NCI-H748 (cell line): ENCODE measurements around the gene ITCH.
A peak's percentile ranks its signal among the peaks of the same experiment; 100 is the strongest.

ENCODE experiments used
- DNase-seq: peaks from one replicate; lab custom pipeline; 2025; ENCODE audit not compliant: unreplicated experiment; lab: John Stamatoyannopoulos, UW

The ITCH gene

DNA sequence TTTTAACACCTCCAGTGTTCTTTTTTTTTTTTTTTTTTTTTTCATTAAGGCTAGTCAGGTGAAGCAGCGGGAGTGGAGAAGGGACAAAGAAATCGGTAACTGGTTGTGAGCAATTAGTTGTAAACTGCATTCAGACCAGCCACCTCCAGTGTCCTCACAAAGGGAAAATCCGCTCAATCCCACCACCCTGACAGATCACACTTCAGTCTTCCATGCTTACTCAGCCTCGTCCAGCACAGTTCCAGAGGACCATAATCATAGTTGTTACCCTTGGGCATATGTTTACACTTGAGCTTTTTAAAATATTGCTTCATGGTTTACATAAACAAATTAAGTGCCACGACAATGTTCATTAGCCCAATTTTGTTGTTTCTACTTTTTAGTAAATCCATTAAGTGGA is 163.4 kb downstream of the ITCH start:
- no peak for DNase-seq

DNA sequence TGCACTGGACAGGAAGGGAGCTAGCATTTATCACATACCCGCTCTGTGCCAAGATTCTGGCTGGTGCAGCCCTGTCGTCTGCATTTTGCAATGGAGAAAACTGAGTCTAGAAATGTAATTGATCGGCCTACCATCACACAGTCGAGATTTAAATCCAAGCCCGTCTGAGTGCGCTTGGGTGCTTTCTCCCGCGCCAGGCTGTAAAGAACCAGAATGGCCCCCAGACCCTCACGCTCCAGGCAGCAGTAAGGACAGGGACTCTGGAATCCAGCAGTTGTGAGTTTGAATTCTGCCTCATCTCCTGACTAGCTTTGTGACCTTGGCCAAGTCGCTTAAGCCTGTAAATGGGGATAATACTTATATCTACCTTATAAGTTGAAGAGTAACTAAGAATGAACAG is 163.9 kb downstream of the ITCH start:
- no peak for DNase-seq

DNA sequence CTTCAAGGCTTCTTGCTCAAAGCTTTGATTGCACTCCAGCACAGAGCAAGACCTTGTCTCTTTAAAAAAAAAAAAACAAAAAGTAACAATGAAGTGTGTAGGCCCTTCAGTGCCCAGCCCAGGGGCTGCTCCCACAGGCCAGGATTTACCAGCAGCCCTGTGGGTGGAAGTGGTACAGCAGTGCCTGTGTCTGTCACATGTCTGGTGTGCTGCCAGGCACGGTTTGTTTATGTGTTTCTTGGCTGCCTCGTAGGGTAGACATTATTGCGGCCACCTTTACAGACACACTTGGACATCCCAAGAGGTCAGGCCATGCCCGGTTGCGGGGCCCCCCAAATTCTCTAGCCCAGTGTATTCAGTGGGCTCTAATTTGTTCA is 165.8 kb downstream of the ITCH start:
- no peak for DNase-seq

DNA sequence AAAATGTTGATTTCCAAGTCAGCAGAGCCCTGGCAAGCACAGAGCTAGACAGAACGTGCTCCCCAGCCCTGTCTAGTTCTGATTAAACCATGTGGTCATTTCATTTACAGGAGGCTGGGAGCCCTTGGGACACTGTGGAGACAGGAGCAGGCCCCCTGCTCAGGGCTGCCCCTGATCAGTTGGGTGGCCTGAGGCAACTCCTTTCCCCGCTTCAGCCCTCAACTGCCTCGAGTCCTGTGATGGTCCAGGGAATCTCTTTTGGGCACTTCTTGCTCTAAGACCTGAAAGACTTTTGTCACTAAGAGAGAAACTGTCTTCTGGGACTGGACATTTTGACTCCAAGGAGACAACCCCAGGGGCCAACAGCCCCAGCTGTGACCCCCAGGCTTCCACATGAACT is 166.7 kb downstream of the ITCH start:
- DNase-seq = no peak

DNA sequence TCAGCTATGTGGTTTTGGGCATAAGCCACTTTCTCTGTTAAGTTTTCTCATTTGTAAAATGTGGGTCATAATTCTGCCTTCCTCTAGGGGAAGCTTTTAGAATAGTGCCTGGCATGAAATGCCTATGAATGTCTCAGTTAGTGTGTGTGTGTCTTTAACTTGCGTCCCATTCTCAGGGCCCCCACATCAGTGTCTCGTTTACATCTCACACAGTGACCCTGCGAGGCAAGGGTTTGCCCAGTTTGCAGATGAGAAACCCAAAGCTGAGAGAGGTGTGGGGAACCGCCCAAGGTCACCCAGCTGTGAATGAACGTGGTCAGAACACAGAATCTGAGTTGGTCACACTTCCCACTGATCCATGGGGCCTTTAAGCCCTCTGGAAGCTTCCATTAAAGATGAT is 167.3 kb downstream of the ITCH start:
- DNase-seq = no peak

DNA sequence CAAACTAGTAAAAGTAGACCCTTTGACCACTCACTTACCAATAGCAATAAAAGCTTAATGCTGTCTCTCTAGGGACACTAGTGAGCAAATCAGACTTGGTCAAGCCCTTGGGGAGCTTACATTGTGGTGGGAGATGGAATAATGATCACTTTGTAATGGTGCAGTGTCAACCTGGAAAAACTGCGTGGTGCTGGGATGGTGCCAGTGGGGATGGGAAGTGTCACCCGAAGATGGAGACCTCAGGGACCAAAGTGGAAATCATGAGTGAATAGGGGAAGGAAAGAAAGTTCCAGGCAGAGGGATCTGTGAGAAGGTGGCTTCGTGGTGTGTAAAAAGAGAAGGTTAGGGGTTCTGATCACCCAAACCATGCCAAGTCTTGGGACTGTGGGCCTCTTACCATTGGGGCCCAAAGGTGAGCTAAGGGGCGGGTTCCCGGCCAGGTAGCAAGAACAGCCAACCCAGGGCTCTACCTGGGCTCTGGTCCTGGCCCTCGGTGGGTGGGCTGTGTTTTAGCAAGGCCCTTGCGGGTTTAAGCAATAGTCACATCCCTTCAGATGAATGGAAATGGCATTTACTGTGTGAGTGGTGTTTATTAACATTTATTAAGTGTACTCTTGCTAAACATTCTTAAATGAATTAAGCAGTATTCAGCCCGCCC is 168.7 kb downstream of the ITCH start:
- DNase-seq = no peak

DNA sequence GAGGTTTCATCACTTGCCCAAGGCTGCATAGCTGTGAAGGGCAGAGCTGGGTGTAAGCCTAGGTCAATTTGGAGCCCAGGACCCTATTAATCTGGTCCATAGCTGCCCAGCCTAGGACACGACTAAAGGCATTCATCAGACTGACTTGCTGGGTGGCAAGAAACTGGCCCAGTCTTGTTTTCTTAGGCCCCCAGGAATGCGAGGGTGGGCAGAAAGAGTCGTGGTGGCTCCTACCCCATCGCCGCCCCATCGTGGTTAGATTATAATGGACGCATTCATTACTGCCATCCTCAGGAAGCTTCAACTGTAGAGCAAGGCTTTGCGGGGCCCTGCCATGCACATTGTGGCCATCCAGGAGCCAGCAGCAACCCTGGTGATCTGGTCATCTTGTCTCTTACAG is 169.2 kb downstream of the ITCH start:
- no peak for DNase-seq

DNA sequence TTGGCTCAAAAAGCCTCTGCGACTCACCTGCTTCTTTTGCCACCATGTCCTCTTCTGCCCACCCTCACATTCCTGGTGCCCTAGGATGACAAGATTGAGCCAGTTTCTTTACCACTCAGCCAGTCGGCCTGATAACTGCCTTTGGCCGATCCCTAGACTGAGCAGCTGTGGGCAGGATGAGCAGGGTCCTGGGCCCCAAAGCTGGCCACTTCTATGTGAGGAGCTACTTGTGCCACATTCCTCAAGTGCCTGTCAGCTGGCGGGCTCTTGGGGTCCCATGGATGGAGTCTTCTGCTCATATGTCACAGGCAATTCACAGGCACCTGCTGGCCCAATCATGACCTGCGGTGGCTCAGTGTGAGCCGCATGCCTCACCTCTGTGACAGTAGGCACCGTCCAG is 169.7 kb downstream of the ITCH start:
- DNase-seq = no peak

DNA sequence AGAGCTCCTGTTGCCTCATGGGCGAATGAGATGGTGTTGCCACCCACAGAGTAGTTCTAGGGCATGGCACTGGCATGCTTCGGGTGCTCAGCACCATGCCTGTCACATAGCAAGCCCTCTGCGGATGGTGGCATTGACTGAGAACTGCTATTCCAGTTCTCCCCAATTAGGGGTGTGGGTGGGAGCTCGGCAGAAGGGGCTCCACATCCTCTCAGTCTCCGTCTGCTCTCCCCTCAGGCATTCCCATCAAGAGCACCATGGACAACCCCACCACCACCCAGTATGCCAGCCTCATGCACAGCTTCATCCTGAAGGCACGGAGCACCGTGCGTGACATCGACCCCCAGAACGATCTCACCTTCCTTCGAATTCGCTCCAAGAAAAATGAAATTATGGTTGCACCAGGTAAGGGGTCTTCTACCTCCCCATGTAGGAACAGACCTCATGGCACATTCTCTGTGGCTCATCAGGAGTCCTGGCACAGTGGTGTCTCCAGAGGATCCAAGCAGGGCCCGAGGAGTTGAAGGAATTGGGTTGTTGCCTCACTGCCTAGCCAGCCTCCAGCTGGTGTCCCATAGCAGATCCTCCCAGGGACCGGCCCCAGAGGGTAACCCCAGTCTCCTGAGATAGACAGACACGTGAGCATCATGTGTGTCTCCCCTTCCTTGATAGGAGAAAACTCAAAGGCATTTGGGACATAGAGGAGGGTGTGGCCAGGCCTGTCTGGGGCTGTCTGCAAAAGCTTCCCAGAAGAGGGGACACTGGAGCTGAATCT is 171.5 kb downstream of the ITCH start:
- DNase-seq = no peak

DNA sequence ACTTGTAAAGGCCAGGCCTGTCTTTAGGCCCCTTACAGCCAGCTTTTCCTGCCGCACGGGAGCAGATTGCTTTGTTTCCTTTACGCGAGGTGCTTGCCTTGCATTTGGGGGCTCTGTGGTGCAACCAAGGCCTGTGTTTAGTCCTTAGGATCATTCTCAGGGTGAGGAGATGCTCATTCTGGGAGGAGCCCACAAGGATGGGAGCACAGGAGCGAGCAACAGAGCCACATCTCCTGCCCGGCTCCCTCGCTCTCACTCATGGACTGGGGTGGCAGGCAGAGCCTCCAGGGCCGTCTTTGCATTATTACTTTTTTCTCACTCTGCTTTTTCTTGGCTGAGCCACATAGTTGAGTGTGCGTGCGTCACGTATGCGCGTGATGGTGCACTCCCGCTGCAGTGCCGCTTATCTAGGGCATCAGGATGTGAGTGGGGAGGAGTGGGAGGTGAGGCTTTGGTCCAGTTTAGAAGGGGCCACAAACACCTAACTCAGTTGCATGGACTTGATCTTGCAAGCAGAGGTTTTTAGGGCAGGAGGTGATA is 172.3 kb downstream of the ITCH start:
- no peak for DNase-seq

DNA sequence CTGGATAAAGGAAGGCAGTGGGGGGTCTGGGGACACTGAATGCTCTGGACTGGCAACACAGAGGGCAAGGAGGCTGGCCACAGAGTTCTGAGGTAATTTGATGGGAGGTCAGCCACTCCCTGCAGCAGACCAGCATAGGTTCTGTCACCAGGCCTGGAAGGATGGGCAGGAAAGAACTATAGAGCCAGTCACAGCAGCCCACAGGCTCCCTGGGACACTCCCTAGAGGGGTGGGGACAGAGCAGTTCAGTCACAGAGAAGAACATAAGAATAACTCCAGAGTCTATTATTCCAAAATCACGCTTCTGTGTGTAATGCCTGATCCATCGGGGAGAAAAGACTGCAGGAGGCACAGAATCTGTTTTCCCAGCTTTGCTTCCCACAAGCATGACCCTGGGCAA is 172.8 kb downstream of the ITCH start:
- no peak for DNase-seq

DNA sequence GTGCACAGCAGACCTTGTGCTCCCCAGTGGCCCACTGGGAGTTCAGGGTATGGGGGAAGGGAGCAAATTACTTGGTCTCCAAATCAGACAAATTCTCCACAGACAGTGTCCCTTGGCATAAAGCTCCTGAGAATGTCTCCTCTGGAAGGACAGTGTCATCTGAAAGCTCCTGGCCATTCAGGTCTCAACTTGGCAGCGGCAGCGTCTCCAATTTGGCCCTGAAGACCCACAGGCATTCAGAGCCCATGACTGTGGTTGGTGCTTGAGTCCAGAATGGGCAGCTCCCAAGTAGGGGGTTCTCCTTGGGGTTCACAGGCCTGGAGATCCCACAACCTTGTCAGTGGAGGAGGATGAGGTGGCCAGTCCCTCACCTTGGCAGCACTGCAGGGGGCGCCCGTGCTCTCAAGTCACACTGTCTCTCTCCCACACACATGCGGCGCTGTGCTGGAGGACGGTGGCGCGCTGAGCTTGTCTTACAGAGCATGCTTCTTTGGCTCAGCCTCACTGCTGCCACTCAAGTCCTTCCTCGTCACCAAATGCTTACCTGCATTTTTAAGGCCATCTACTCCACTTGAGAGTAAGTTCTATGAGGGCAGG is 173.8 kb downstream of the ITCH start:
- peak; percentile 35 for DNase-seq

DNA sequence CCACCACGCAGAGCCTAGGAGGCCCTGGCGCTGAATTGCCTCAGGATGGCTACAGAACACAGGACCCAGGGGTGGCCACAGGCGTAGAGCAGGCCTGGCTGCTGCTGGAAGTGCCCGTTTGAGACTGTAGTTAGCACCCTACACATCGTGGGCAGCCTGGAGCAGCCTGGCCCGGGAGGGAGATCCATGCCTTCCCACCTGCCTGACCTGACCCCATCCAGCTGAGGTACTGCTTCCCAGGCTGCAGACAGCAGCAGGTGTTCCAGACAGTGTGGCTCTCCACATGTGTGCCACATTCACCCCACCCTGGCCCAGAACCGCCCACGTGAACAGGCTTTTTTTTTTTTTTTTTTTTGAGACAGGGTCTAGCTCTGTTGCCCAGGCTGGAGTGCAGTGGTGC is 174.6 kb downstream of the ITCH start:
- DNase-seq = no peak

DNA sequence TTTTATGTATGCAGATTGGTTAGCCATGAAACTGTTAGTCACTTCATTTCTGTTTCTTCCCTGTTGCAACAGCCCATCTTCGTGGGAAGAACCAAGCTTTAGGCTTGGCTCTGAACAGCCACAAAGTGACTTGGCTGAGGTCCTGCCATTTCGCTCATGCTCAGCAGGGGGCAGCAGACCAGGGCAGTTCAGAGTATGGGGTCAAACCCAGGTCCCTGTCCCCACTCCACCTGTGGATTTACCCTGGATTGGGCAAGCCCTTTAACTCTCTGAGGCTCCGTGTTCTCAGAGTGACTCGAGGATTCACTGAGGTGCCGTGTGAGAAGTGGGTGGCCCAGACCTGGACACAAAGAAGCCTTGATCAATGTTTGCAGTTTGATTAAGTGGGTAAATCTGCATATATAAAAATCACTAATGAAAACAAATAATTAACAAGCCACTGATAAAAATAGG is 175.6 kb downstream of the ITCH start:
- peak; percentile 39 for DNase-seq

DNA sequence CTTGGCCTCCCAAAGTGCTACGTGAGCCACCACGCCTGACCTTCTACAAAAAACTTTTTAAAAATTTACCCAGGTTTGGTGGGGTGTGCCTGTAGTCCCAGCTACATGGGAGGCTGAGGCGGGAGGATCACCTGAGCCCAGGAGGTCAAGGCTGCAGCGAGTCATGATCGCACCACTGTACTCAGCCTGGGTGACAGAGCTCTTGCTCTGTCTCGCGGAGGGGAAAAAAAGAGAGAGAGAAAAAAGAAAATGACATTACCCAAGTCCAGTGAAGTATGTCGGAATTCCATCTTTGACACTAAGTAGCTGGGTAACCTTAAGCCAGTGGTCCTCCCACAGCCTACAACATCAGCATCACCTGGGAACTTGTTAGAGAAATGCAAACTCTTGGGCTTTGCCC is 176.7 kb downstream of the ITCH start:
- no peak for DNase-seq

DNA sequence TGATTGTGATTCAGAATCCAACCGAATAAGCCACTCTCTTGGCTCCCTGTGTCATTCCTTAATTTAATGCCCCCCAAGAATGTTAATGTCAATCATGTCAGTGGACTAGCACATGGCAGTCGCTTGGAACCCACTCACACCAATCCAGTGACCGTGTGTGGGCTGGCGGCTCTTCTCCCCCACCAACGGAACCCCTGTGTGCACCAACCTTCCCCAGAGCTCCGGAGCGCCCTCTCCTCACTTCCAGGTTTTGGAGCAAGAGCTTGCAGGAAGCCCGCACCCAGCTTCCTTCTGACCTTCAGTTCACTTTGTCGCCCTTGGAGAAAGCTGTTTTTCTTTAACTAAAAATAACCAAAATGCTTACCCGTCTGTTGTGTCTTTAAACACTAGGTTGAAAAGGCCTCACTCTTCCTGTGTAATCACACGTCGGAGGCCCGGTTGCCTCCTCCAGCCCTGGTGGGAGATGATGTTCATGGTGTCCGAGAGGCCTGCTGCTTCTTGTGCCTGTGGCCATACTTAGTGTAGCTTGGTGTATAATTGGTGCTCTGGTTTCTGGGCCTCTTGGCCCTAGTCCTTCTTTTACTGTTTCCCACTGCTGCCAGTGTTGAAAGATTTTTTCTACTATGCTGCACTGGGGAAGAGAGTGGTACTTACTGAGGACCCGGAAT is 177.7 kb downstream of the ITCH start:
- no peak for DNase-seq

DNA sequence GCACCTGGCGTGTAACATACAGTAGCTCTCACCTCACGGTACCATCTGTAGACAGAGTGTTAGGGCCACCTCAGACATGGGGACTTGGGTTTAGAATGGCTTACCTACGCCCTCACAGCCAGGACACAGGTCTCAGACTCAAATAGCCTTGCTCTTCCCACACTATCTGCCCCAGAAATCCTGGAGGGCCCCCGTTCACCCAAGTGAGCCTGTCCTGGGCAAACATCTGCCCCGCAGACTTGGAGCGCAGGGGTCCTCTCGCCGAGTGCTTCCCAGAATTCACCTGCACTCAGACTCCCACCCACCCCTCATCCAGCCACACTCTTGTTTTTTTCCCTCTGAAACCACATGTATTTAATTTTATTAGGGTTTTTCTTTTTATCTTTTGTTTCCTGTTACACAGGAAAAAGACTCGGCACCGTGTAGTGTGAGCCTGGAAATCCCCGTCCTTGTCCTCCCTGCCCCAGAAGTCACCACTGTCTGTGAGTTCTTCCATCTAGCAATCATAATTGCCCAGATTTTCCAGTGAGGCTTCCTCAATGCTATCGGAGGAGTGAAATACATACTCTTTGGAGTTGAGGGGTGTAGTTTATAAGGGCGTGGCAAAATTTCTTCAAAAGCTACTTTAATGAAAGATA is 178.3 kb downstream of the ITCH start:
- no peak for DNase-seq

DNA sequence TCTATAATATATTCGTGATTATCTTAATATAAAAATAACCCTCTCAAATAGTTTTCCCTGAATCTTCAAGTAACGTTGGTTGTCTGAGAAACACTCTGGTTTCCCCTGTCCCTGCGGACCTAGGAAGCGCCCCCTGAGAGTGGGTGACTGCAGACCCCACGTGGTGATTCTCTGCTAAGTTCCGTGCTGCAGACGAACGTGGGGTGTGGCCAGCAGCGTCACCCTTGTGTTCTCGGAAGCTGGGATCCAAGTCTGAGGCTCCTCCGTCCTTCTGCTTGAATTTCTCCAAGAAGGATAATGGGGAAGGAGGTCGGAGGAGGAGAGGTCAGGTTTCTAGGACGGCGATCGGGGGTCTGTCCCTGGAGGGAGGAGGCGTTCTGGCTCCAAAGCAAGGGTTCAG is 178.8 kb downstream of the ITCH start:
- DNase-seq = no peak

DNA sequence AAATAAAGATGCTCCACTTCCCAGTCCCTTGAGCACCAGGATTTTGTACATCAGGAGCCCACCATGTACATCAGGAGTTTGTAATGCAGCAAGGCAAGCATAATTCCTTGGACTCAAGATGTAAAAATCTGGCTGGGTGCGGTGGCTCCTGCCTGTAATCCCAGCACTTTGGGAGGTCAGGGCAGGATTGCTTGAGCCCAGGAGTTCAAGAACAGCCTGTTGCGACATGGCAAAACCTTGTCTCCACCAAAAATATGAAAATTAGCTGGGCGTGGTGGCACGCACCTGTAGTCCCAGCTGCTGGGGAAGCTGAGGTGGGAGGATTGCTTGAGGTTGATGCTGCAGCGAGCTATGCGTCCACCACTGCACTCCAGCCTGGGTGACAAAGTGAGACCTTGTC is 179.4 kb downstream of the ITCH start:
- no peak for DNase-seq

DNA sequence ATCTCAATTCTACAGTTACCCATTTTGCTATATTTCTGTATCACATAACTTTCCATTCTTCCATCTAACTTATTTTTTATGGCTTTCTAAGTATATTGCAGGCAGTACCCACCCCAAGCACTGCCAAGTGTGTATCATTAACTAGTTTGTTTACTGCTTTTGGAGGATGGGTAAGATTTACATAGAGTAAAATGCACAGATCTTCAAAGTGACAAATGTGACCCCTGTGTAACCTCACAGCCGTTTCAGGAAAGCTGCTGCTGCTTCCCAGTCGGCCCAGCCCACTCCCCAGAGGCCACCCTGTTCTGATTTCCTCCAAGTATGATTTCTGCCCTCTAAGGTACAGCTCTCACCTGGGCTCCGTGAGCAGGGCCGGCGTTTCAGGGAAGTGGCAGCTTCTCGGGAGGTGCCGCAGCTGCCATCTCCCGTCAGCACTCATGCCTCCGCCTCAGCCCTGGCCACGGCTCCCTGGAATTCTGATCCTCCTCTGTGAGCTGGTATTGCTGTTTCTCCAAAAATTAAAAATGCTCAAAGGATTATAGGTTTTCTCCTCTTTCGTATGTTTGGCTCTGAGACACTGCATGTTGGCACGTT is 180.5 kb downstream of the ITCH start:
- DNase-seq = no peak
